Left kidney (tissue), 2 donors: Measurements from ENCODE around the gene LRIG2. TPM values are rescaled to one million over a fixed set of nuclear protein-coding genes. Genes with fewer than 3 reads are reported as not detected.
"Not testable (repeated sequence)": the region's sequence is repeated elsewhere in the genome, so short reads cannot be mapped to it uniquely, and the experiment has no call there.

Experiments used
- DNase-seq: peaks from one replicate; pipeline ENCODE4 v3.0.0-alpha.2; 2013
- polyA plus RNA-seq: library from polyadenylated mRNA; unstranded; fragments of 120-200 nt; gene quantifications from one replicate; pipeline ENCODE4 v1.2.1, GENCODE V29; 2013; ENCODE audit not compliant: insufficient read length

The LRIG2 gene
- polyA plus RNA-seq, 1 donor = 24.4 TPM

- DNase-seq = no peak
Measured at GRCh38 chr1:113055570-113055969, 17.4 kb upstream of the LRIG2 start.

GRCh38 chr1:113057006-113057405 is 16.0 kb upstream of the LRIG2 start:
- no peak for DNase-seq

- no peak for DNase-seq
Measured at GRCh38 chr1:113058941-113059706, 13.9 kb upstream of the LRIG2 start.

- DNase-seq = not testable (repeated sequence)
Measured at GRCh38 chr1:113063456-113063855, 9.5 kb upstream of the LRIG2 start.

DNA sequence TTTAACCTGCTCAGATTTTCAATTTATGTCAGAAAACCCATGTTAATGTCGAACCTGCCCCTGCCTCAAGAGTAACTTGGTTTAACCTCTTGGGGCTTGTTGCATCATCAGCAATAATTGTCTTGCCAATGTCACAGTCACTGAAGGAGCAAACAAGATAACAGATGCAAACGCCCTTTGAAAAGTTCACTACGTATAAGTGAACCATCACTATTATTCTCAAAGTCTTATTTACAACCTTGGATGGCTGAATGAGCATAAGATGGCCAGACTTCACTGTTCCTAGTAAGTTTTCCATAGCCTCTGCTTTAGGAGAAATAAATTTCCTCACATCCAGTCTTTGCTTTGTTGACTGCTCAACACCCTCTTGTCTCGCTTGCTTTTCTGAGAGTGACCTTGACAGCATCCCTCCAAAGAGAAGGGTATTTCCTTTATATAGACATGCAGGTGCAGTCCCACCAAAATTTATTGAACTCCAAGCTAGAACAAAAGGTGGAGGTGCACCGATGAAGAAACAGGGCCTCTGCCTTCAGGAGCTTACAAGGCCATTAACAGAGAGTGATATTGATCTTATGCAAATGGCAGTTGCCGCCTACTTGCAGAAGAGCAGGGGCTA is 749 bp upstream of the LRIG2 start:
- no peak for DNase-seq

DNA sequence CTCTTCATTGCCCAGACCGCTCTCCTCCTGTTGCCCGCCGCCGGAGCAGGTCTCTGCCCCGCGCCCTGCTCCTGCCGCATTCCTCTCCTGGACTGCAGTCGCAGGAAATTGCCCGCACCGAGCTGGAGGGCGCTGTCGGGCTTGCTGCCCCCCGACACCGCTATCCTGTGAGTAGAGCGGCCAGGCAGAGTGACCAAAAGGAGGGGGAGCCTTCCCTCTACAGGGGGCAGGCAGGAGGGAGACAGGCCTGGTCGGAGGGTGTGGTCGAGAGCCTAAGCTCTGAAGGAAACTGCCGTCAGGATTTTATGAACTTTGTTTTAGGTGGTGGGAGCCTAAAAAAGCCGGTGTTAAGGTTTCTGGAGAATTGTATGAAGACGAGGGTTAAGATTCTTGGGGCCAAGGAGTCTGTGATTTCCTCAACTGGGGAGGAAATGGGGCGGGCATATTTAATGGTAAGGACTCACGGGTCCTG is 517 bp downstream of the LRIG2 start:
- DNase-seq = no peak

- no peak for DNase-seq
Measured at GRCh38 chr1:113074237-113074636, 1.2 kb downstream of the LRIG2 start.

DNA sequence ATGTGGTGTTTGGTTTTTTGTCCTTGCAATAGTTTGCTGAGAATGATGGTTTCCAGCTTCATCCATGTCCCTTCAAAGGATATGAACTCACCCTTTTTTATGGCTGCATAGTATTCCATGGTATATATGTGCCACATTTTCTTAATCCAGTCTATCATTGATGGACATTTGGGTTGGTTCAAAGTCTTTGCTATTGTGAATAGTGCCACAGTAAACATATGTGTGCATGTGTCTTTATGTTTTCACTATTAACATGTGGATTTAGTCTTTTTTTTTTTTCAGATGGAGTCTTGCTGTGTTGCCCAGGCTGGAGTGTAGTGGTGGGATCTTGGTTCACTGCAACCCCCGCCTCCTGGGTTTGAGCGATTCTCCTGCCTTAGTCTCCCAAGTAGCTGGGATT is 5.0 kb downstream of the LRIG2 start:
- DNase-seq = not testable (repeated sequence)

GRCh38 chr1:113086541-113086940 is 13.5 kb downstream of the LRIG2 start:
- DNase-seq = no peak

DNA sequence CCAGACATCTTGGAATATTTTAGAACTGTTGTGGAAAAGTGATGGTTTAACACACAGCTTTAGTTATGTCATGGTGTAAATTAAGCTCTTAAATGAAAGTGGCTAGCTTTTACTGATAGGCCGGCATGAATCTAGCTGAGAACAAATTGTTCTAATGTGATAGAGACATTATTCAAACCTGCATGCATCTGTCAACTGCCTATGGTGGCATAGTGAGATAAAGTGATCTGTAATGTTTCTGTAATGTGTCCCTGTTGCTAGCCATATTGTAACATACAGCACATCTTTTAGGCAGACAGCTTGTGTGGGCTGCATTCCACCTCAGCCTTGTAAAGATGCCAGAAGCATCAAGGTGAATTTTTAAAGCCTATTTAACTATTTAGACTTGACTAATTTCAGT is 16.0 kb downstream of the LRIG2 start:
- no peak for DNase-seq

DNA sequence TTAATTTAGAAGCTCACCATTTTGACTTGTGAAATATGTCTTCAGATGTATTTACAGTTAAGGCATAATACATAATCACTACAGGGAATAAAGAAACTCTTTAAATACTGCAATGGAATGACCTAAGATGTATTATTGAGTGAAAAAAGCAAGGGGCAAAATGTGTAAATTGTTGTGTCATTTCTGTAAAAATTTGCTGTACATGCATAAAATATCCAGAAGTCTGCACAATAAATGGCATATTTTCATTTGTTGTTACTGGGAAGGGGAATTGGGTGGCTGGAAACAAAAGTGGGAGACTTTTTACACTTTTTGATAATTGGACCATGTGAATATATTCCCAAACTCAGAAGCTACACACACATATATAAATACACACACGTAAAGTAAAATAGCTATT is 17.1 kb downstream of the LRIG2 start:
- no peak for DNase-seq

DNA sequence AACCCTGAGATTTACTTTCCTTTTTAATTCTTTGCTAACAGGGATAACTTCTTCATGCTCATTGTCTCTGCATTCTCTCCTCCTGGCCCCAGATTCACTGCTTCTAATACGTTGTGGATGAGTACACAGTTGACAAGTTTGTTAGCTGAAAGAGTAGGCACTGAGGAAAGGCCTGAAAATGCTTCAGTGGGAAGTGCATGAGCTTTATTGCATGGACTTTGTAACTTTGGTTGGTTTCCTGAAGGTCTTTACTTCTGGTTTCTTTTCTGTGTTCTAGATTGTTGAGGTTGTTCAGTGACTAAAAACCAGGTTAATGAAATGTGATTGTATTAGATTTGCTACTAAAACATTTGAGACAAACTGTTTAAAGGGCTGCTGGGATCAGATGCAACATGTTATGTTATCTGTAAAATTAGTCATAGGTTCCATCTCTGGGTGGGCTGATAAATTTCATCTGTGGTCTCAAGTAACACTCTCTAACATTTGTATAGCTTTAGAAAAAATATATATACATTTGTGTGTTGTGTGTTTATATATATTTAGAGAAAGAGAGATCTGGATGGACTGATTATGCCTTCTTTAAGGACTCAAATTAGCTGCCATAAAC is 19.1 kb downstream of the LRIG2 start:
- no peak for DNase-seq

DNA sequence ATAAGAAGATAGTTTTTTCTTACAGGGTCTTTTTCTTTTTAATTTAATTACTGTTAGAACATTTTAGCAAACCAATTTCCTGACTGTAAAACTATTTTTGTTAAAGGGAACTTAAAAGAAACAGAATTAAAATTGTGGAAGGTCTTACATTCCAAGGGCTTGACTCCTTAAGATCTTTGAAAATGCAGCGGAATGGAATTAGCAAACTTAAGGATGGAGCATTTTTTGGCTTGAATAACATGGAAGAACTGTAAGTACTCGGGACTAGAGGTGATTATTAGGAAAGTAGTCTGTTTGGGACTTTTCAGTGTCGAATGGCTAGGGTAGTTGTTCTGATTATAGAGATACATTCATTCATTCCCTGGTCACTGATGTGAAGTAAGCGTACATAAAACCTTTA is 21.5 kb downstream of the LRIG2 start:
- no peak for DNase-seq

GRCh38 chr1:113095790-113096455 is 22.9 kb downstream of the LRIG2 start:
- no peak for DNase-seq

GRCh38 chr1:113096493-113096892 is 23.5 kb downstream of the LRIG2 start:
- DNase-seq = no peak

- no peak for DNase-seq
Measured at GRCh38 chr1:113101588-113101987, 28.6 kb downstream of the LRIG2 start.

GRCh38 chr1:113103048-113103447 is 30.1 kb downstream of the LRIG2 start:
- no peak for DNase-seq

DNA sequence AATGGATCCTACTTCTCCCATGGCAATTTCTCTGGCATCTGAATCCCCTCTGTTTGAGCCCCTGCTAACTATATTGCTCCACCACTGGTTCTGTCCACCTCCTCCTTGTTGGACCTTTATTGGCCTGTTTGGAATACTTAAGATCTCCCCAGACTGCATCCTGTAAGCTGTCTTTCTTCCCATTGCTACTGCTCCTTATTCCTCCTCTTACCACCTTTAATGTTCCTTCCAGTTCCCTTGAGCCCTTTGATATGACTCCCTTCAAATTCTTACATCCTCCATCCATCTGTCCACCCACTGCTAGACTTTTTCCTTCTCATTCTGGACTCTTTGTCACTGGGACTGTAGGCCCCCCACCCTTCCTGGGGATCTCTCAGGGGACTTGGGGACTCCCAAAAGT is 31.0 kb downstream of the LRIG2 start:
- no peak for DNase-seq

GRCh38 chr1:113106910-113107309 is 33.9 kb downstream of the LRIG2 start:
- DNase-seq = no peak

DNA sequence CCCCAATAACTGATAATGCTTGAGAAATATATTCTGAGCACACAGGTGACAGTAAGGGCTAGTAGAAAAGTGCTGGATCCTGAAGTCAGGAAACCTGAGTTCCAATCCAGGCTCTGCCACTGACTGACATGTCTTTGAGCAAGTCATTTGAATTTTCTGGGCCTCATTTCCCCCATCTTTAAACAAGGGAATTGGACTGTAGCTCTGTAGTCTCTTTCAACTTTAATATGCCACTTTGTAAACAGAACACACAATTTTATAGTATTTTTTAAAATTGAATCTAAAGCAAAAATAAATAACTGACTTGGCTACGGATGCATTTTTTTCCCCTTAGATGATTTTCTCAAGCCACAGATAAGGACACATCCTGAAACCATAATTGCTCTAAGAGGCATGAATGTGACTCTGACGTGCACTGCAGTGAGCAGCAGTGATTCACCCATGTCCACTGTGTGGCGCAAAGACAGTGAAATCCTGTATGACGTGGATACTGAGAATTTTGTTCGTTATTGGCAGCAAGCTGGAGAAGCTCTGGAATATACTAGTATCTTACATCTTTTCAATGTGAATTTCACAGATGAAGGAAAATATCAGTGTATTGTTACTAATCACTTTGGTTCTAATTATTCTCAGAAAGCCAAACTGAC is 37.0 kb downstream of the LRIG2 start:
- no peak for DNase-seq

DNA sequence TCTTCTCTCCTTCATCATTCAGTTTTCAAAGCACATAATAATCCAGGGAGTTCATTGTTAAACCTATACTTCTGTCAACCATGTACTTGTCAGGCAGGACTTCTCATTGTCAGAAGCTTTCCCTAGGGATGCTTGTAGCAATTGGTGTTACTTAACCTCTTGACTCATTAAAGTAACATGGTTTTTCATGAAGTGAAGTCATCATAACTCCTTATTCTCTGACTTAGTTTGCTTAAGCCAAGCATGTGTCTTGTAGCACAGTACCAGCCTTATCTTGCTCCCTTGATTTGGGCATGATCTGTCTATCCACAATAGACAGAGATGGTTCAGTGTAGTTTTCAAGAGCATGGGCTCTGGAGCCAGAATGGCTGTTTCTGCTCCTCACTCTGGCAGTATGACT is 45.3 kb downstream of the LRIG2 start:
- no peak for DNase-seq

DNA sequence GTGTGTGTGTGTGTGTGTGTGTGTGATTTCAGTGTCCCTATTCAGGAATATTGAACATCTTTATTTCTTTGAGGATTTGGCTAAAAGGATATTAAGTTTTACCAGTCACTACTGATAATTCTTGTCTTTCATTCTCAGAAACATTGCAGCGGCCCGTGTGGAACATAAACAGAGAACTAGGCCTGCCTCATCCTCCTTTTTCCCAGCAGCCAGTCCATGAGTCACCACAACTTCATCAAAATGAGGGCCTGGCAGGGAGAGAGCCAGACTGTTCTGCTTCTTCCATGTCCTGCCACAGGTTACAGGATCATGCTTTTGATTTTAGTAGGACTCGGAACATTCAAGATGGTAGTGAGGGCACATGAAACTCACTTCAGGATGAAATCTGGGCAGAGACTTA is 50.7 kb downstream of the LRIG2 start:
- no peak for DNase-seq
